ENCODE data around the gene FOXC2. TPM values are rescaled to one million over a fixed set of nuclear protein-coding genes. Genes with fewer than 3 reads are reported as not detected.

Gene FOXC2
- total RNA-seq, 2 donors from 2014 or later = 54.5 to 60.7 TPM

DNA sequence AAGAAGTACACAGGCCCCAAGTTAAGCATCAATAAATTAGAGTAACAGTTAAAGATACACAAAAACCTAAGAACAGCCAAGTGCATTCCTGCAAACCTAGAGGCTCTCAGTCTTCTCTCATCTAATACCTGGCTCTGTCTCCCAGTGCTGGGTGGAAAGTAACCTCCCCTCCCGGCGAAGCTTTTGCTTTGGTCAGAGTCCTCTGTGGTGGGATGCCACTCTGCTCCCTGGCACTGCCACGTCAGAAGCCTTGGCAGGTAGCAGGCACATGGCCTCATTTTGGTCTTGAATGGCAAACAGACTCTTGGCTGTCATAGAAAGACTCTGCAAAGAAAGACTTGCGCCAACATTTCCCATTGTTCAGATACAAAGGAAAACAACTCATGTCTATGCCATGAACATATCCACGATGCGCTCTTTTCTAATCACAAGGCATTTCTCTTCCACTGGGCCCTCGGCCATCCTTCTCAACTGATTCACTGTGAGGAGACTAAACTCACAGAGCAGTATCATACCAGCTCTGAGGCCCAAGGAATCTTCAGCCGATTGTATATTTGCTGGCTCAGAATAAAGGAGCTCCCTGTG lies 32.8 kb upstream of the FOXC2 start:
- no peak for DNase-seq (ENCODE audit: low spot score)
- no peak overlapping the region for H3K27ac ChIP-seq
- no peak for ATAC-seq (ENCODE audit: insufficient number of reproducible peaks, low FRiP score, low read depth)
- TF ChIP-seq, protein P1, sequence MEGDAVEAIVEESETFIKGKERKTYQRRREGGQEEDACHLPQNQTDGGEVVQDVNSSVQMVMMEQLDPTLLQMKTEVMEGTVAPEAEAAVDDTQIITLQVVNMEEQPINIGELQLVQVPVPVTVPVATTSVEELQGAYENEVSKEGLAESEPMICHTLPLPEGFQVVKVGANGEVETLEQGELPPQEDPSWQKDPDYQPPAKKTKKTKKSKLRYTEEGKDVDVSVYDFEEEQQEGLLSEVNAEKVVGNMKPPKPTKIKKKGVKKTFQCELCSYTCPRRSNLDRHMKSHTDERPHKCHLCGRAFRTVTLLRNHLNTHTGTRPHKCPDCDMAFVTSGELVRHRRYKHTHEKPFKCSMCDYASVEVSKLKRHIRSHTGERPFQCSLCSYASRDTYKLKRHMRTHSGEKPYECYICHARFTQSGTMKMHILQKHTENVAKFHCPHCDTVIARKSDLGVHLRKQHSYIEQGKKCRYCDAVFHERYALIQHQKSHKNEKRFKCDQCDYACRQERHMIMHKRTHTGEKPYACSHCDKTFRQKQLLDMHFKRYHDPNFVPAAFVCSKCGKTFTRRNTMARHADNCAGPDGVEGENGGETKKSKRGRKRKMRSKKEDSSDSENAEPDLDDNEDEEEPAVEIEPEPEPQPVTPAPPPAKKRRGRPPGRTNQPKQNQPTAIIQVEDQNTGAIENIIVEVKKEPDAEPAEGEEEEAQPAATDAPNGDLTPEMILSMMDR (IDR thresholded peaks at IDR 0.05) = no peak
- H3K36me3 ChIP-seq = peaks cover 31% of the 10 kb centered on the region
- H3K4me1 ChIP-seq (ENCODE audit: control insufficient read depth in 1 of 2, low read depth in 2 of 2) = no peaks in the 10 kb centered on the region
- H3K27me3 ChIP-seq (replicated peaks; ENCODE audit: insufficient read depth) = no peaks in the 10 kb centered on the region
- no peak overlapping the region for H3K4me3 ChIP-seq
- H3K9me3 ChIP-seq = no peaks in the 10 kb centered on the region

DNA sequence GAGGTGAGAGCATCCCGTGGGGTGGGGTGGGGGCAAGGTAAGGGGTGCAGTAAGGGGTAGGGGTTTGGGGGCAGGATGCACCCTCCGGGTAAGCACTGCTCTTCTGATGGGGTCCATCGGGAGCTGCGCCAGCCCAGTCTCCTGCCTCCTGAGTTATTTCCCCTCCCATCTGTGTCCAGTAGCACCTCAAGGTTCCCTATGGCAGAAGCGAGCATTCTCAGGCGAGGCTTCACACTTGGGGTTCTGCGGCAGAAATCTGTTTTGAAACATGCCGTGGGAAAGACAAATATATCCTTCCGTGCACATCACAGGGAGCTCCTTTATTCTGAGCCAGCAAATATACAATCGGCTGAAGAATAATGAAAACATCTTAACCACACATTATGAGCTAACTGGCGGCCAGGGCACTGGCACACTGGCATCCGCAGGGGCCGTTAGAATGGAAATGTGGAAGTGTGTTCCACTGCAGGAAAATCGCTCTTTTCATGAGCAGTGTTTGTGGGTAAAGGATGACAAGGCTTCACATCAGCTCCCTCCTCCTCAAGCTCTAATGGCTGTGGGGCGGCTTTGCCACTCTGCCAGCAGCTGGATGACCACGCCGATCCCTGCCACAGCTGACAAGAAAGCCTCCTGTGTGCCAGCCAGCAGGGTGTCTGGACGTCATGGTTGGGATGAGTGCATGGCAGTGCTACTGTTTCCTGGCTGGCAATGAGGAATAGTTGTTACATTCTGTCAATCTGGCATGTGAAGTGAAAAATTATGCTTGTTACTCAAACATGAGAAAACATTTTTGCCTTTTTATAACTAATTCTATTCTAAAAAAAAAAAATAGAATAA lies 31.6 kb upstream of the FOXC2 start:
- no peaks in the 10 kb centered on the region for H3K9me3 ChIP-seq
- DNase-seq (ENCODE audit: low spot score) (no peak), ATAC-seq (ENCODE audit: insufficient number of reproducible peaks, low FRiP score, low read depth) (no peak)
- H3K27me3 ChIP-seq (replicated peaks; ENCODE audit: insufficient read depth) = no peaks in the 10 kb centered on the region
- no peak overlapping the region for H3K27ac ChIP-seq
- no peaks in the 10 kb centered on the region for H3K4me1 ChIP-seq (ENCODE audit: control insufficient read depth in 1 of 2, low read depth in 2 of 2)
- H3K36me3 ChIP-seq = peaks cover 39% of the 10 kb centered on the region
- H3K4me3 ChIP-seq = no peak overlapping the region
- TF ChIP-seq, protein P1 (IDR thresholded peaks at IDR 0.05) = no peak

DNA sequence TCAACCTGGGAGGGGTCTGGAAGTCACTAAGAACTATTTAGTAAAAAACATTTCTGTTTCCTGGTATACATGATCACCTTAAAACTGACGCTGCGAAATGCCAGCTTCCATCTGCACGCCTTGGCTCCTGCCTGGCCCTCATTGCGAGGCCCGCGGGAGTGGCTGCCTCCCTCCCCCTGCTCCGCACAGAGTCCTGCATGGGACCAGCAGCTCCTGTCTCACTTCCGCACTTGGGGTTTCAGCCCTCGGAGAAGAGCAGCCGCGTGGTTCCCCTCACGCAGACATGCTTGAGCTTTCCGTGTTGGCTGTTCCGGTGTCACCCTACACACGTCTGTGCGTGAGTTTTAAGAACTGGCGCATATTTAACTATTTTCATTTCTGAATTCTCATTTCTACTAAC lies 30.0 kb upstream of the FOXC2 start:
- ATAC-seq (ENCODE audit: insufficient number of reproducible peaks, low FRiP score, low read depth) (no peak), DNase-seq (ENCODE audit: low spot score) (no peak)
- H3K4me3 ChIP-seq = no peak overlapping the region
- peaks cover 54% of the 10 kb centered on the region for H3K36me3 ChIP-seq
- H3K27ac ChIP-seq = no peak overlapping the region
- H3K9me3 ChIP-seq = no peaks in the 10 kb centered on the region
- H3K4me1 ChIP-seq (ENCODE audit: control insufficient read depth in 1 of 2, low read depth in 2 of 2) = no peaks in the 10 kb centered on the region
- TF ChIP-seq, protein P1 (IDR thresholded peaks at IDR 0.05) = no peak
- no peaks in the 10 kb centered on the region for H3K27me3 ChIP-seq (replicated peaks; ENCODE audit: insufficient read depth)

DNA sequence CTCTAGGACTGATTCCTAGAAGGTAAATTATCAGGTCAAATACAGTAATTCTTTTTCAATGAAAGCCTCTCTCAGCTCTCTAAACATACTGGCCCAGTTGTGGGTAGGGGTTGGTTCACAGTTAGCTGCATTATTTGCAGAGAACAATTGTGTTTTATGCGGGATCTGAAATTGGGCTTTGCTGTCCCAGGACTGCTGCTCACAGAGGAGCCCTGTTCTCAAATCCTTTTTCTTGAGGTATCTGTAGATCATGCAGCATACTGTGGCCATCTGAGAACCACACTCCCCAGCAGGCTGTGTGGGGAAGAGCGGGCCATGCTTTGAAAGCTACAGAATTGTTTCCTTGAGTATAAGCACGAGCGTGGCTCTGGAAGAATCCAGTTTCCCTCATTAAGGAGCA lies 29.1 kb upstream of the FOXC2 start:
- Histone ChIP-seq H3K36me3 (peaks cover 59% of the 10 kb centered on the region), H3K27ac (no peak overlapping the region), H3K4me3 (no peak overlapping the region), H3K27me3 (replicated peaks; ENCODE audit: insufficient read depth) (no peaks in the 10 kb centered on the region), H3K9me3 (no peaks in the 10 kb centered on the region), H3K4me1 (ENCODE audit: control insufficient read depth in 1 of 2, low read depth in 2 of 2) (no peaks in the 10 kb centered on the region)
- no peak for ATAC-seq (ENCODE audit: insufficient number of reproducible peaks, low FRiP score, low read depth)
- TF ChIP-seq, protein P1 (IDR thresholded peaks at IDR 0.05) = no peak
- no peak for DNase-seq (ENCODE audit: low spot score)

DNA sequence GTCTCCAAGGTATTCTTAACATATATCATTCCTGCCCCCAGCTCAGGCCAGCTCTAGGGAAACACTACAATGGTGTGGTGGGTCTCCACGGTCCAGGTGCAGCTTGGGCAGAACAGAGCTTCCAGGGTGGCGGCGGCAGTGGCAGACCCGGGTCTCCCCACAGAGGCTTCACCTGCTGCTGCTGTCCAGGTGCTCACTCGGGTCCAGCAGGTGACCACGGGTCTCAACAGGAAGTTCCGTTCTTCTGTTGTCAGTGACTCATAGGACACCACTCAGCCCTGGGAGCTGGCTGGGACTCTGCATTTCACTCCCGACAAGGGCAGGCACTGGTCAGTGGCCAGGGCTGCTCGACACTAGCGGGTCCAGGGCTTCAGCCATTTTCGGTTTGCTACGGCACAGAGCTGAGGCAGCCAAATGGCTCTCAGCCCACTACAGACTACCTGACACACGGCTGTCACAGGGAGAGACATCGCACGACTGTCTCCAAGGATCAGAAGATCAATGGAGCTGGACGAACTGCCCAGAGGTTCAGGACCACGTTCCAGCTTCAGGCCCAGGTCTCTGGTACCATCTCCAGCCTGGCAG lies 28.3 kb upstream of the FOXC2 start:
- Histone ChIP-seq H3K4me1 (ENCODE audit: control insufficient read depth in 1 of 2, low read depth in 2 of 2) (no peaks in the 10 kb centered on the region), H3K36me3 (peaks cover 52% of the 10 kb centered on the region), H3K27me3 (replicated peaks; ENCODE audit: insufficient read depth) (no peaks in the 10 kb centered on the region), H3K4me3 (no peak overlapping the region), H3K27ac (no peak overlapping the region), H3K9me3 (no peaks in the 10 kb centered on the region)
- ATAC-seq (ENCODE audit: insufficient number of reproducible peaks, low FRiP score, low read depth) = no peak
- TF ChIP-seq, protein P1 (IDR thresholded peaks at IDR 0.05) = no peak
- no peak for DNase-seq (ENCODE audit: low spot score)

All from thoracic aorta (tissue), 2 donors.